ENCODE data around the gene PRAMEF12.

PRAMEF12 gene

GRCh38 chr1:12745992-12746323 lies 27.6 kb upstream of the PRAMEF12 start, which contains the start of gene CFAP107:
Gene CFAP107, plus strand, starts transcription at chr1:12746200. Its CDS starts 231 bp downstream, at chr1:12746431.
- Histone ChIP-seq H3K4me3 (peak within 1 kb of the TSS; percentile 20; the same call in 1 of the 2 replicates), H3K9ac (ENCODE audit: insufficient read length) (peak within 1 kb of the TSS; percentile 6), H3K9me3 (ENCODE audit: low read depth, low read length) (no peaks in the 10 kb centered on the region; the same call in 1 of the 2 replicates), H3K27ac (peak within 1 kb of the TSS; percentile 79), H3K36me3 (ENCODE audit: insufficient read depth, low read length) (no peaks in the 10 kb centered on the region)
- no peak for TF ChIP-seq FOXP2 (optimal IDR thresholded peaks at IDR 0.05; ENCODE audit: control extremely low read depth, extremely low read length, insufficient read depth)
- TF ChIP-seq POLR2AphosphoS5 (IDR thresholded peaks at IDR 0.05; ENCODE audit: borderline replicate concordance, low read depth, low read length): no peak
- no peak for TF ChIP-seq EZH2 (IDR thresholded peaks at IDR 0.05)
- no peak for DNase-seq (ENCODE audit: low read depth, low spot score)

- H3K36me3 ChIP-seq (ENCODE audit: insufficient read depth, low read length): no peaks in the 10 kb centered on the region
- no peak overlapping the region for H3K9ac ChIP-seq (ENCODE audit: insufficient read length)
- TF ChIP-seq FOXP2 (optimal IDR thresholded peaks at IDR 0.05; ENCODE audit: control extremely low read depth, extremely low read length, insufficient read depth) (no peak), POLR2AphosphoS5 (IDR thresholded peaks at IDR 0.05; ENCODE audit: borderline replicate concordance, low read depth, low read length) (no peak), EZH2 (IDR thresholded peaks at IDR 0.05) (no peak)
- H3K27ac ChIP-seq: no peak overlapping the region
- H3K4me3 ChIP-seq: no peak overlapping the region
- DNase-seq (ENCODE audit: low read depth, low spot score): no peak
- H3K9me3 ChIP-seq (ENCODE audit: low read depth, low read length): no peaks in the 10 kb centered on the region; the same call in 1 of the 2 replicates
Observed at GRCh38 chr1:12748778-12749355, 24.7 kb upstream of the PRAMEF12 start.

- Histone ChIP-seq H3K4me3 (no peak overlapping the region), H3K27ac (no peak overlapping the region), H3K36me3 (ENCODE audit: insufficient read depth, low read length) (no peaks in the 10 kb centered on the region), H3K9me3 (ENCODE audit: low read depth, low read length) (no peaks in the 10 kb centered on the region; the same call in 1 of the 2 replicates), H3K9ac (ENCODE audit: insufficient read length) (no peak overlapping the region)
- DNase-seq (ENCODE audit: low read depth, low spot score): no peak
- TF ChIP-seq POLR2AphosphoS5 (IDR thresholded peaks at IDR 0.05; ENCODE audit: borderline replicate concordance, low read depth, low read length): no peak
Observed at GRCh38 chr1:12754738-12755137, 18.8 kb upstream of the PRAMEF12 start.

GRCh38 chr1:12756273-12756672 lies 17.3 kb upstream of the PRAMEF12 start:
- Histone ChIP-seq H3K27ac (no peak overlapping the region), H3K9ac (ENCODE audit: insufficient read length) (no peak overlapping the region), H3K36me3 (ENCODE audit: insufficient read depth, low read length) (no peaks in the 10 kb centered on the region), H3K9me3 (ENCODE audit: low read depth, low read length) (no peaks in the 10 kb centered on the region), H3K4me3 (no peak overlapping the region)
- TF ChIP-seq FOXP2 (optimal IDR thresholded peaks at IDR 0.05; ENCODE audit: control extremely low read depth, extremely low read length, insufficient read depth) (no peak), POLR2AphosphoS5 (IDR thresholded peaks at IDR 0.05; ENCODE audit: borderline replicate concordance, low read depth, low read length) (no peak), EZH2 (IDR thresholded peaks at IDR 0.05) (no peak)
- no peak for DNase-seq (ENCODE audit: low read depth, low spot score)

GRCh38 chr1:12756768-12757413 lies 16.6 kb upstream of the PRAMEF12 start:
- Histone ChIP-seq H3K36me3 (ENCODE audit: insufficient read depth, low read length) (no peaks in the 10 kb centered on the region), H3K4me3 (no peak overlapping the region), H3K27ac (no peak overlapping the region), H3K9ac (ENCODE audit: insufficient read length) (no peak overlapping the region), H3K9me3 (ENCODE audit: low read depth, low read length) (no peaks in the 10 kb centered on the region)
- TF ChIP-seq EZH2 (IDR thresholded peaks at IDR 0.05) (no peak), FOXP2 (optimal IDR thresholded peaks at IDR 0.05; ENCODE audit: control extremely low read depth, extremely low read length, insufficient read depth) (no peak), POLR2AphosphoS5 (IDR thresholded peaks at IDR 0.05; ENCODE audit: borderline replicate concordance, low read depth, low read length) (no peak)
- no peak for DNase-seq (ENCODE audit: low read depth, low spot score)

GRCh38 chr1:12757836-12758235 lies 15.7 kb upstream of the PRAMEF12 start:
- Histone ChIP-seq H3K36me3 (ENCODE audit: insufficient read depth, low read length) (no peaks in the 10 kb centered on the region), H3K9me3 (ENCODE audit: low read depth, low read length) (no peaks in the 10 kb centered on the region), H3K4me3 (no peak overlapping the region), H3K9ac (ENCODE audit: insufficient read length) (no peak overlapping the region), H3K27ac (no peak overlapping the region)
- DNase-seq (ENCODE audit: low read depth, low spot score): no peak
- TF ChIP-seq POLR2AphosphoS5 (IDR thresholded peaks at IDR 0.05; ENCODE audit: borderline replicate concordance, low read depth, low read length): no peak

GRCh38 chr1:12760256-12760795 lies 13.2 kb upstream of the PRAMEF12 start:
- no peak for TF ChIP-seq FOXP2 (optimal IDR thresholded peaks at IDR 0.05; ENCODE audit: control extremely low read depth, extremely low read length, insufficient read depth)
- TF ChIP-seq EZH2 (IDR thresholded peaks at IDR 0.05): no peak
- TF ChIP-seq POLR2AphosphoS5 (IDR thresholded peaks at IDR 0.05; ENCODE audit: borderline replicate concordance, low read depth, low read length): no peak
- Histone ChIP-seq H3K27ac (no peak overlapping the region), H3K36me3 (ENCODE audit: insufficient read depth, low read length) (no peaks in the 10 kb centered on the region), H3K9me3 (ENCODE audit: low read depth, low read length) (no peaks in the 10 kb centered on the region), H3K4me3 (no peak overlapping the region), H3K9ac (ENCODE audit: insufficient read length) (no peak overlapping the region)
- no peak for DNase-seq (ENCODE audit: low read depth, low spot score)

GRCh38 chr1:12761781-12762180 lies 11.8 kb upstream of the PRAMEF12 start:
- Histone ChIP-seq H3K9ac (ENCODE audit: insufficient read length) (no peak overlapping the region), H3K4me3 (no peak overlapping the region), H3K9me3 (ENCODE audit: low read depth, low read length) (no peaks in the 10 kb centered on the region), H3K36me3 (ENCODE audit: insufficient read depth, low read length) (no peaks in the 10 kb centered on the region), H3K27ac (no peak overlapping the region)
- no peak for DNase-seq (ENCODE audit: low read depth, low spot score)
- TF ChIP-seq FOXP2 (optimal IDR thresholded peaks at IDR 0.05; ENCODE audit: control extremely low read depth, extremely low read length, insufficient read depth) (no peak), EZH2 (IDR thresholded peaks at IDR 0.05) (no peak), POLR2AphosphoS5 (IDR thresholded peaks at IDR 0.05; ENCODE audit: borderline replicate concordance, low read depth, low read length) (no peak)
